HepG2 (cell line): ENCODE results near the gene GABRR3.

ENCODE experiments used
- CTCF ChIP-seq: sonication (generic); formaldehyde crosslinking; IDR thresholded peaks from 2 replicates; pipeline ENCODE4 v1.5.0; 2020; ENCODE audit warnings: mild to moderate bottlenecking, missing genetic modification reagents, moderate library complexity
- NFE2 ChIP-seq: sonication (generic); formaldehyde crosslinking; IDR thresholded peaks from 2 replicates; pipeline ENCODE4 v1.4.0; 2020; ENCODE audit warnings: missing genetic modification reagents
- POLR2A ChIP-seq, 2 experiments: IDR thresholded peaks; 2 replicates each; pipeline ENCODE4 v1.6.1; 2011; ENCODE audit warnings: low read depth in 2 of 2, low read length in 2 of 2, mild to moderate bottlenecking in 1 of 2, moderate library complexity in 1 of 2; ENCODE audit not compliant: insufficient read depth in 1 of 2
- ZFP36 ChIP-seq: fragments of 150-350 bp; IDR thresholded peaks from 2 replicates; pipeline ENCODE4 v1.6.1; 2018; ENCODE audit warnings: borderline replicate concordance, low read length, low read depth; ENCODE audit not compliant: partially characterized antibody
- ZNF383 ChIP-seq: sonication (generic); formaldehyde crosslinking; IDR thresholded peaks from 2 replicates; pipeline ENCODE4 v1.4.0; 2020; ENCODE audit warnings: missing genetic modification reagents, mild to moderate bottlenecking, borderline replicate concordance

DNA sequence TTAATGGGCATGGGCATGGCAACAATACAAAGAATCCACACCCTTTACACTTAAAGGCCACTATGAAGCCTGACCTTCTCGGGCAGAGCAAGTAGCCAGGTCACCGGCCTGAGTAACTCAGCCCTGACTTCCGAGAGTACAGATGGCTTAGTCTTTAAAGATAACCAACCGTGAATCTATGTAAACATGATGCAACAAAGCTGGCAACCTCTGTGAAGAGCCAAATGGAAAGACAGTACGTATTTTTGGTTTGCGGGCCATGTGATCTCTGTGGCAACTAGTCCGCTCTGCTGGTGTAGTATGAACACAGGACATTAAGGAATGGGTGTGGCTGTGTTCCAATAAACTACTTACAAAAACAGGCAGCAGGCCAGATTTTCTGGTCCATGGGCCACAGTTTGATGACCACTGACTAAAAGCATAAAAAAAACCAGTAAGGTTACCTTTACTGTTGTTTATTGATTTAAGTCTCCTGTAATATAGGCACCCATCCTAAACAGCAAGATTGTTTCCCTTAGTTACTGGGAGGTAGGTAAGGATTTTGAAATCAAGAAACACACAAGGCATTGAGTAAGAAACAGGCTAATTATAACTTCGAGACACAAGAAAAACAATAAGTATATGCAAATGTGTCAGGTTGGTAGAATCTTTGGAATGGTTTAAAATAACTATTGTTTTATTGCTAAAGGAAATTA, 77.4 kb downstream of the GABRR3 start:
- no peak for TF ChIP-seq CTCF (CRISPR knock-in tag)
- no peak for TF ChIP-seq POLR2A (IDR thresholded peaks at IDR 0.05; ENCODE audit: insufficient read depth in 1 of 2, low read depth in 2 of 2, low read length in 2 of 2)
- TF ChIP-seq ZNF383 = no peak
- TF ChIP-seq NFE2 (CRISPR knock-in tag) = no peak
- no peak for TF ChIP-seq ZFP36
